Amniotic stem cell (primary cell): ENCODE measurements around the gene SLC12A1.
"Not testable (repeated sequence)": the region's sequence is repeated elsewhere in the genome, so short reads cannot be mapped to it uniquely, and the experiment has no call there.

Experiments
- DNase-seq: peaks from one replicate; lab custom pipeline; 2025; lab: John Stamatoyannopoulos, UW

Gene SLC12A1

GRCh38 chr15:48309740-48310139, 103.6 kb downstream of the SLC12A1 start:
- DNase-seq = no peak

DNA sequence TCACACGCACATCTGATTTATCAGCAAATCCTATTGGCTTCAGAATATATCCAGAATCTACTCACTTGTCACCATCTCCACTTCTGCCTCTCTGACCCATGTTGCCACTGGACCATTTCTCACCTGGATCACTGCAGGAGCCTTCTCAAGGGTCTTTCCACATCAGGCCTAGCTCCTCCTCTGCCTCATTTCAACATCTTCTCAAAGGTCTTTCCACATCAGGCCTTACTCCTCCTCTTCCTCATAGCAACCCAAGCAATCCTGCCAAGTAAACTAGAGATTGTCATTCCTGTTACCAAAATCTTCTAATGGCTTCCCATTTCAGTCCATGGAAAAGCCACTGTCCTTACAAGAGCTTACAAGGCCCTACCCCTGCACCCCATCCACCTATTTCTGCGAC, 107.1 kb downstream of the SLC12A1 start:
- DNase-seq = no peak

DNA sequence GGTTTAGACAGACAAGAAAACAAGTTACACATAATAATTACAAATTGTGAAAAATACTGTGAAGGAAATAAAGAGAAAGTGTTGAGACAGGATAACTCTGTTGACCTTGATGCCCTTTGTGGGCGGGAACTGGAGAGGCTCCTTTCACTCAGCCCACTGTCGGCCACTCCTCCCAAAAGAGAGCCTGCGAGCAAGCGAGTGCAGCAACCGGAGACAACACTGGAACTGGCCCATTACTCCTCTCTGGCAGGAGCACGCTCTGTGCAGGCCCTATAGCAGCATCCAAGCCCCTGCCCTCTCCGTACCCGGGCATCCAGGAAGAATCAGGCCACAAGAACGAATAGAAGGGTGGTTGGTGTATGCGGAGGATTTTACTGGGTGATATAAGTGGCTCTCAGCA, 108.9 kb downstream of the SLC12A1 start:
- no peak for DNase-seq

DNA sequence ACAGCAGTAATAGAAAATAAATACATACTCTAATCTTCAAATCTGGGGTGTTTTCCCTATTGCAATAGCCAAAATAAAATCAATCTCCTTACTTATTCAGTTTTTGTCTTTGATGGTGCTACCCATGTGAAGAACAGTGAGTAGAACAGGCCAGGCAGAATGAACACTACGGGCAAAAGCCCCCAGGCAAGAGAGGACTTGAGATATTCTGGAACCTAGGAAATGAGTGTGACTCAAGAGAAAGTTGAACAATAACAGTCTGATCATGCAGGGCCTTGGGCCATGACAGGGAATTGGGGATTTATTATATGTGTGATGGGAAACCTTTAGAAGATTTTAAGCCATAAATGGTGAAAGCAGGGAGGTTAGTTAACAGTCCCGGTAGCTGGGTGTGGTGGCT, 111.1 kb downstream of the SLC12A1 start:
- DNase-seq = no peak

DNA sequence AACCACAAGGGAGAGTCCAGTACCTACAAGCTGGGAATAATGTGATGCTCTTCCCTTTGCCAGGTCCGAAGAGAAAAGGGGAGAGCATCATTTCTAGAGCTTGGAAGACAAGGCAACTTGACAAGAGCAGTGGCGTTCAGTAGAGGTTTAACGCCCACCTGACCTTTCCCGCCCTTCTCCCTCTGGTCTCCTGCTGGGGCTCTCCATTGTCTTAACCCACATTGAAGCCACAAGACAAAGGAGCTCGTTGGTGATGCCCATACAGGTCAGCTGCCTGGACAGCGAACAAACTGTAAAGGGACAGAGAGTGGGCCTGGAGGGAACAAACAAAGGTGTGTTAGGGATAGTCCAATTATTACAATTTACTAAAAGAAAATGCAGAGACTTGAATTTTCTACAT, 112.0 kb downstream of the SLC12A1 start:
- no peak for DNase-seq

- no peak for DNase-seq
Observed at GRCh38 chr15:48323294-48323693, 117.2 kb downstream of the SLC12A1 start.

- no peak for DNase-seq
Observed at GRCh38 chr15:48324949-48325348, 118.8 kb downstream of the SLC12A1 start.

DNA sequence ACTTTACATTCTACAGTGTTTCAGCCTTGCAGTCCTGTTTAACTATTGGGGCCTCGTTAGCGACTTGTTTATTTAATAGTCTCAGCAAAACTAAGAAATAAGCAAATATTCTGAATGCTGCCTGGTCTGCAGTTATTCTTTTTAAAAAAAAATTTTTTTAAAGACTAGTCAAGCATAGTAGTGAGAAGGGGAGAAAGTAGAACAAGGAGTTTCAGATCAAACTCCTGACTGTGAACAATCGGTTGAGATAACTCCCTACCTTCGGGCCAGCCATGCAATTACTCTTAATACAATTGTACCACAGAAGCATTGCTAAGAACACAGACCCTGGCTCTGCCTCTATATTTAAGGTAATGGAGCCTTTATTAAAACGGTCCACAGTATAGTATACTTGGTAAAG, 119.3 kb downstream of the SLC12A1 start:
- DNase-seq = no peak

DNA sequence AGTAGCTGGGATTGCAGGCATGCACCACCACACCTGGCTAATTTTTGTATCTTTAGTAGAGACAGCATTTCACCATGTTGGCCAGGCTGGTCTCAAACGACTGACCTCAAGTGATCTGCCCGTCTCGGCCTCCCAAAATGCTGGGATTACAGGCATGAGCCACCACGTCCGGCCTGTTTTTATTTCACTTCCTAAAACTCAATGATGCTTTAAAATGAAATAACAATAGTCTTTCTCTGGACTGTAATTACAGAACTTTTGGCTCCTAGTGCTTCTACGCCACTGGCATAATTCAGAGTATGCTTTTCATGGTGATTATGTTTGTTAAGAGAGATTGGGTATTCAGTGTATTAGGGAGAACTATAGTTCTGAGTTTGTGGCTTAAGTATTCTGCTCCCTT, 120.1 kb downstream of the SLC12A1 start:
- not testable (repeated sequence) for DNase-seq

- no peak for DNase-seq
Observed at GRCh38 chr15:48330105-48330785, 124.1 kb downstream of the SLC12A1 start.

DNA sequence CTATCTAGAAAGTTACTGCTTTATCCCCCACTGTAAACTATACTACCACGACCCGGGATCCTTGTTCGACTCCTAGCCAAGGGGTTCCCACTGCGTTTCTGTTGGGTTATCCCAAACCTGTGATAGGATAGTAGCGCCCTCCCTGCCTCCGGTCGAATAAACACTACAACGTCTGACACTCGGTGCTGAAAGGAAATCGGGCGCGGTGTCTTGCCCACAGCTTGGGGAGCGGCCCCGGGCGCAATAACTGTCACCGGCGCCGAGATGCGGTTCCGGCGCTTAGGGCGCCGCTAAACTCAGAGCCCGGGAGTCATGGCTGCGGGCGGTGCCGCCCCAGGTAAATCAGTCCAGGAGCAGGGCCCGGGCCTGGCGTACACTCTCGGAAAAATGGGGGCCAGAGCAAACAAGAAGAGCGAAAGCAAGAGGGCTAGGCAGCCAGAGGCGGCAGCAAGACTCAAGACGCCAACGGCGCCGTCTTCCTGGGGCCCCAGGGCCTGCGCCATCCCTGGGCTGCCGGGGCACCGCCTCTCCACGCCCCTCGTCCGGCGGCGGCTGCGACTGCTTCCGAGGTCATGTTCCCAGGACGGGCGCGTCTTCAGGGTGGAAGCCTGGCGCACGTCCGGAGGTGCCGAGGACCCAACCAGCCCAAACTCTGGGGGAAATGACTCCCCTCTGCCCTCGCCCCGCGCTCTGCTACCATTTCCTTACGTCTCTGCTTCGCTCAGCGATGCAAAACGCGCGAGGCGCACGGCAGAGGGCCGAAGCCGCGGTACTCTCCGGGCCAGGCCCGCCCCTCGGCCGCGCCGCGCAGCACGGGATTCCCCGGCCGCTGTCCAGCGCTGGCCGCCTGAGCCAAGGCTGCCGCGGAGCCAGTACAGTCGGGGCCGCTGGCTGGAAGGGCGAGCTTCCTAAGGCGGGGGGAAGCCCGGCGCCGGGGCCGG, 125.0 kb downstream of the SLC12A1 start, which contains the start of gene DUT:
Gene DUT (plus strand): TSS at position 575 of the 941 bp plus-strand sequence. CDS start 87 bp downstream, at position 662.
- peak; percentile 60 for DNase-seq

DNA sequence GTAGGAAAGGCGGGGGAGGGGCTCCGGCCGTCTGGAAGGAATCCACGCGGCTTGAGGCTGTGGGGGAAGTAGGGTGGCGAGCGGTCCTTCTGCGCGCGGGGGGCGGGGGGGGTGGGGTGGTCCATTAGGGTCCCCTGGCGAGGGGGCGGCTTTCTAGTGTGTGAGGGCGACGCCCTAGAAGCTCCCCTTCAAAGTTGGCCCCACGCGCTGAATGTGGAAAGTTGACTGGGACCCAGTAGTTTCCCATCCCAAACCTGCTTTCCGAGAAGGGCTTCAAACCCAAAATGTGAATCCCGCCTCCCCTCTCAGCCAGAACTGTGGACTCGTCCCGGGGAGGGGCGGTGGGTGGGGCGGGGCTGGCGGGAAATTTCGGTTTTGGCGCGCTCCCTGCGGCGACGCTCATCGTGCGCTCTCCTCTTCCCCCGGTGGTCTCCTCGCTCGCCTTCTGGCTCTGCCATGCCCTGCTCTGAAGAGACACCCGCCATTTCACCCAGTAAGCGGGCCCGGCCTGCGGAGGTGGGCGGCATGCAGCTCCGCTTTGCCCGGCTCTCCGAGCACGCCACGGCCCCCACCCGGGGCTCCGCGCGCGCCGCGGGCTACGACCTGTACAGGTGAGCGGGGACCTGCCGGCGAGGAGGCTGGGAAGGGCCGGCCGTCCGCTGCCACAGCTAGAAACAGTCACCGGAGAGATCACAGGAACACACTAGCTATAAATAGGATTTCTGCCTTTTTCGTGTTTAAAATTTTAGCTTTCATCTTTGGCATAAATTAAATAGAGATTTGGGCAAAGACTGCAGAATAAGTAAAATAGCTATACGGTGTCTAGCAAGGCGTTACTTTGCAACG, 125.9 kb downstream of the SLC12A1 start:
- no peak for DNase-seq

GRCh38 chr15:48332642-48333034, 126.5 kb downstream of the SLC12A1 start:
- DNase-seq = no peak

GRCh38 chr15:48333540-48333939, 127.4 kb downstream of the SLC12A1 start:
- DNase-seq = no peak

DNA sequence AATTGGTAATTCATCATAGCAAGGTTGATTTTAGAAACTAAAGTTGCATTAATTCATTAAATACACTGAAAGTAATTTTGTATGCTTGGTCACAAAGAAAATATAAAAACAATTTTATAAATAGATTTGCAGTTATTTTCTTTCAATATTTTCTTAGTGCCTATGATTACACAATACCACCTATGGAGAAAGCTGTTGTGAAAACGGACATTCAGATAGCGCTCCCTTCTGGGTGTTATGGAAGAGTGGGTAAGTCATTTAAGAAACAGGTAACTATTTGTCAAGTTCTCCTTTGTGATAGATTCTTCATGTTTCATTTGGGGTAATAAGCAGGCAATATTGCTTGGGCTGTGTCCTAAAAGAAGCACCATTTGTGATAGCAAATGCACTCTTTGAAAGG, 128.2 kb downstream of the SLC12A1 start:
- DNase-seq = no peak

DNA sequence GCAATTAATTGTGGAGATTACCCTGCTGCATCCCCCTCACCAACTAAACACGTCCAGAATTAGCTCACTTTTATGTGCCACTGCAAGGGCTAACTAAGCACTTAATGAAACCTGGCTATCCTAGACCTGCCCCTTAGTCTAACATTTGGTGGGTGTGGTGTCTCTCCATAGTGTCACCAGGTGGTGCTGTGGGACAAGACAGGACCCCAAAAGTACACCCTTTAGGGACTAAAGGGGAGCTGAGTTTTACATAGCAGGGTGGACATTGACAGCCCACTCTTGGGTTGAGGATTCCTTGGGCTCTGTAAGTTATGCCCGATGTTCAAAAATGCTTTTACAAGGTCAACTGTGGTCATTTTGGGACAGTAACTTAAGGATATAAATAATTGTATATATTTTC, 130.8 kb downstream of the SLC12A1 start:
- no peak for DNase-seq

GRCh38 chr15:48337607-48338006, 131.5 kb downstream of the SLC12A1 start:
- no peak for DNase-seq

- DNase-seq = no peak
Observed at GRCh38 chr15:48340111-48340510, 134.0 kb downstream of the SLC12A1 start.

- no peak for DNase-seq
Observed at GRCh38 chr15:48343865-48344264, 137.8 kb downstream of the SLC12A1 start.

GRCh38 chr15:48345516-48345915, 139.4 kb downstream of the SLC12A1 start:
- DNase-seq = no peak

- DNase-seq = no peak
Observed at GRCh38 chr15:48352474-48353072, 146.5 kb downstream of the SLC12A1 start.
